HuH-7 (cell line): ENCODE measurements around the gene AACS.
A peak's percentile ranks its signal among the peaks of the same experiment; 100 is the strongest.
"Not testable (repeated sequence)": the region's sequence is repeated elsewhere in the genome, so short reads cannot be mapped to it uniquely, and the experiment has no call there.

Source experiments
- DNase-seq: peaks from one replicate; pipeline ENCODE4 v3.0.0; 2011; ENCODE audit warnings: low spot score

The AACS gene

GRCh38 chr12:125124320-125124966 lies 59.2 kb downstream of the AACS start:
- DNase-seq, result no peak

GRCh38 chr12:125125271-125125670 lies 60.0 kb downstream of the AACS start:
- no peak for DNase-seq

GRCh38 chr12:125128439-125129178 lies 63.4 kb downstream of the AACS start:
- no peak for DNase-seq

GRCh38 chr12:125129179-125129571 lies 63.9 kb downstream of the AACS start:
- DNase-seq, result no peak

- no peak for DNase-seq
These were observed 64.5 kb downstream of the AACS start for GRCh38 chr12:125129591-125130255.

GRCh38 chr12:125131958-125132357 lies 66.7 kb downstream of the AACS start:
- DNase-seq, result no peak

GRCh38 chr12:125132698-125133400 lies 67.6 kb downstream of the AACS start:
- no peak for DNase-seq

- DNase-seq, result no peak
These were observed 68.4 kb downstream of the AACS start for GRCh38 chr12:125133616-125134015.

- DNase-seq, result no peak
These were observed 69.3 kb downstream of the AACS start for GRCh38 chr12:125134576-125134975.

- no peak for DNase-seq
These were observed 70.7 kb downstream of the AACS start for GRCh38 chr12:125135906-125136305.

- no peak for DNase-seq
These were observed 71.5 kb downstream of the AACS start for GRCh38 chr12:125136702-125137101.

- DNase-seq, result peak; percentile 20
These were observed 72.6 kb downstream of the AACS start for GRCh38 chr12:125137766-125138344.

- DNase-seq, result no peak
These were observed 75.3 kb downstream of the AACS start for GRCh38 chr12:125140279-125141209.

GRCh38 chr12:125141210-125141573 lies 76.0 kb downstream of the AACS start:
- DNase-seq, result not testable (repeated sequence)

GRCh38 chr12:125142601-125143000 lies 77.4 kb downstream of the AACS start:
- no peak for DNase-seq

GRCh38 chr12:125143491-125143890 lies 78.3 kb downstream of the AACS start:
- no peak for DNase-seq

- no peak for DNase-seq
These were observed 80.0 kb downstream of the AACS start for GRCh38 chr12:125145196-125145595.

- DNase-seq, result no peak
These were observed 83.1 kb downstream of the AACS start for GRCh38 chr12:125148316-125148715.

GRCh38 chr12:125149160-125150108 lies 84.2 kb downstream of the AACS start:
- no peak for DNase-seq

GRCh38 chr12:125151284-125151683 lies 86.0 kb downstream of the AACS start:
- no peak for DNase-seq
